Measurements from ENCODE around the gene CSF1R. TPM values are rescaled to one million over a fixed set of nuclear protein-coding genes. Genes with fewer than 3 reads are reported as not detected.
"Not testable (repeated sequence)": the region's sequence is repeated elsewhere in the genome, so short reads cannot be mapped to it uniquely, and the experiment has no call there.

CSF1R gene
- total RNA-seq, 4 donors from 2014 or later, result 7.5 to 17.0 (median 9.8) TPM

- ATAC-seq, result peak in 1 of 2 donors; percentile 19
- in situ Hi-C loops (cut with MboI; ENCODE audit: low sequenced_read_pairs in 4 of 4), result loop anchor here in 1 of 4 donors (25.0 kb wide), 1 partner anchor 178 kb away; no protein-coding TSS in a partner anchor
- H3K4me3 ChIP-seq, result no peak overlapping the region
Measured at GRCh38 chr5:150034662-150035061, 51.7 kb downstream of the CSF1R start.

GRCh38 chr5:150033334-150033733 is 53.0 kb downstream of the CSF1R start:
- H3K4me1 ChIP-seq, result peaks cover 20 to 27% of the 10 kb centered on the region in 2 donors
- in situ Hi-C loops (cut with MboI; ENCODE audit: low sequenced_read_pairs in 4 of 4) (loop anchor here in 1 of 4 donors (25.0 kb wide), 1 partner anchor 179 kb away; no protein-coding TSS in a partner anchor), intact Hi-C loops (cut with DNase I; ENCODE audit: low total_unique reads) (no loop called here)
- H3K27ac ChIP-seq, result no peak overlapping the region
- no peak for ATAC-seq
- H3K4me3 ChIP-seq, result no peak overlapping the region
- peaks cover 0 to 74% of the 10 kb centered on the region in 2 donors for H3K36me3 ChIP-seq
- no peak for TF ChIP-seq POLR2A (IDR thresholded peaks at IDR 0.05)
- no peaks in the 10 kb centered on the region for H3K9me3 ChIP-seq
- no peaks in the 10 kb centered on the region for H3K27me3 ChIP-seq
- DNase-seq, result no peak

More at GRCh38 chr5:150034662-150035061, 51.7 kb downstream of the CSF1R start:
- no peaks in the 10 kb centered on the region for H3K9me3 ChIP-seq
- no peaks in the 10 kb centered on the region for H3K27me3 ChIP-seq
- no peak for DNase-seq
- intact Hi-C loops (cut with DNase I; ENCODE audit: low total_unique reads), result no loop called here
- H3K27ac ChIP-seq, result no peak overlapping the region
- peaks cover 0 to 72% of the 10 kb centered on the region in 2 donors for H3K36me3 ChIP-seq
- no peak for TF ChIP-seq POLR2A (IDR thresholded peaks at IDR 0.05)
- TF ChIP-seq, protein P1, sequence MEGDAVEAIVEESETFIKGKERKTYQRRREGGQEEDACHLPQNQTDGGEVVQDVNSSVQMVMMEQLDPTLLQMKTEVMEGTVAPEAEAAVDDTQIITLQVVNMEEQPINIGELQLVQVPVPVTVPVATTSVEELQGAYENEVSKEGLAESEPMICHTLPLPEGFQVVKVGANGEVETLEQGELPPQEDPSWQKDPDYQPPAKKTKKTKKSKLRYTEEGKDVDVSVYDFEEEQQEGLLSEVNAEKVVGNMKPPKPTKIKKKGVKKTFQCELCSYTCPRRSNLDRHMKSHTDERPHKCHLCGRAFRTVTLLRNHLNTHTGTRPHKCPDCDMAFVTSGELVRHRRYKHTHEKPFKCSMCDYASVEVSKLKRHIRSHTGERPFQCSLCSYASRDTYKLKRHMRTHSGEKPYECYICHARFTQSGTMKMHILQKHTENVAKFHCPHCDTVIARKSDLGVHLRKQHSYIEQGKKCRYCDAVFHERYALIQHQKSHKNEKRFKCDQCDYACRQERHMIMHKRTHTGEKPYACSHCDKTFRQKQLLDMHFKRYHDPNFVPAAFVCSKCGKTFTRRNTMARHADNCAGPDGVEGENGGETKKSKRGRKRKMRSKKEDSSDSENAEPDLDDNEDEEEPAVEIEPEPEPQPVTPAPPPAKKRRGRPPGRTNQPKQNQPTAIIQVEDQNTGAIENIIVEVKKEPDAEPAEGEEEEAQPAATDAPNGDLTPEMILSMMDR (IDR thresholded peaks at IDR 0.05 in 4 of 5, conservative IDR thresholded peaks at IDR 0.05 in 1 of 5), result no peak
- peaks cover 20 to 27% of the 10 kb centered on the region in 2 donors for H3K4me1 ChIP-seq

DNA sequence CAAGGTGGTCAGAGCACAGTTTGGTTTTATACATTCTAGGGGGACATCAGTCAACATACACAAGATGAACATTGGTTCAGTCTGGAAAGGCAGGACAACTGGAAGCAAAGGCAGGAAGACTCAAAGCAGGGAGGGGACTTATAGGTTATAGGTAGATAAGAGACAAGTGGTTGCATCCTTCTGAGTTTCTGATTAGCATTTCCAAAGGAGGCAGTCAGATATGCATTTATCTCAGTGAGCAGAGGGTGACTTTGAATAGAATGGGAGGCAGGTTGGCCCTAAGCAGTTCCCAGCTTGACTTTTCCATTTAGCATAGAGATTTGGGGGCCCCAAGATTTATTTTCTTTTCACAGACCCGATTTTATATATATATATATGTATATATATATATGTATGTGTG is 58.3 kb downstream of the CSF1R start:
- in situ Hi-C loops (cut with MboI; ENCODE audit: low sequenced_read_pairs in 4 of 4), result loop anchor here in 1 of 4 donors (25.0 kb wide), 1 partner anchor 184 kb away; no protein-coding TSS in a partner anchor
- H3K9me3 ChIP-seq; H3K27ac ChIP-seq; DNase-seq; intact Hi-C loops (cut with DNase I; ENCODE audit: low total_unique reads); ATAC-seq; H3K27me3 ChIP-seq; H3K4me3 ChIP-seq: not testable (repeated sequence)
- Histone ChIP-seq H3K4me1 (peaks cover 32% of the 10 kb centered on the region in 2 donors), H3K36me3 (peaks cover 0 to 79% of the 10 kb centered on the region in 2 donors)

DNA sequence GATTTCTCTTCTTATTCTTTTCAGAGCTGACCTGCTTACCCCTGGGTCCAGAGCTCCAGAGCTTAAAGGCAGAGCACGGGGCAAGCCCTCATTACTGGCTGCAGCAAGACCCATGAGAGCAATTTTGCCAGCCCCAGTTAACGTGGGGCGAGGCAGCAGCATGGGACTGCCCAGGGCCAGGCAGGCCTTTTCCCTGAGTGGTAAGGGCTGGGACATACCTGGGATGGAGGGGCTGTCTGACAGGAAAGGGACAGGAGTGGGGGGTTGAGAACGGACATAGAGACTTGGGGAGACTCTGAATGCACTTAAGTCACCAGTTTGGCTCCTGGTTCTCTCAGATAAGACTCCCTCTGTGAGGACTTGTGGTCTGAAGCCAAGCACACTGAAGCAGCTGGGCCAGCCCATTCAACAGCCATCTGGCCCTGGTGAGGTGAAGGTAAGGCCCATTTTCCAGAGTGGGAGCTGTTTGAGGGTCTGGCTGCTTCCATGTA is 59.6 kb downstream of the CSF1R start:
- H3K27me3 ChIP-seq, result no peaks in the 10 kb centered on the region
- H3K9me3 ChIP-seq, result no peaks in the 10 kb centered on the region
- H3K27ac ChIP-seq, result no peak overlapping the region
- intact Hi-C loops (cut with DNase I; ENCODE audit: low total_unique reads) (no loop called here), in situ Hi-C loops (cut with MboI; ENCODE audit: low sequenced_read_pairs in 4 of 4) (loop anchor here in 1 of 4 donors (25.0 kb wide), 1 partner anchor 186 kb away; no protein-coding TSS in a partner anchor)
- DNase-seq, result no peak
- H3K36me3 ChIP-seq, result peaks cover 0 to 65% of the 10 kb centered on the region in 2 donors
- no peak for TF ChIP-seq POLR2A (IDR thresholded peaks at IDR 0.05)
- TF ChIP-seq, protein P1 (IDR thresholded peaks at IDR 0.05 in 4 of 5, conservative IDR thresholded peaks at IDR 0.05 in 1 of 5), result no peak
- no peak for ATAC-seq
- H3K4me1 ChIP-seq, result peaks cover 39 to 41% of the 10 kb centered on the region in 2 donors
- no peak overlapping the region for H3K4me3 ChIP-seq

- no peak for DNase-seq
- intact Hi-C loops (cut with DNase I; ENCODE audit: low total_unique reads) (loop anchor here (2.0 to 5.0 kb wide), 2 partner anchors 108 to 194 kb away; no protein-coding TSS in a partner anchor), in situ Hi-C loops (cut with MboI; ENCODE audit: low sequenced_read_pairs in 4 of 4) (no loop called here)
- ATAC-seq, result peak; percentile 51 to 76
- H3K27me3 ChIP-seq, result no peaks in the 10 kb centered on the region
- H3K9me3 ChIP-seq, result no peaks in the 10 kb centered on the region
- no peak overlapping the region for H3K4me3 ChIP-seq
- peaks cover 31 to 48% of the 10 kb centered on the region in 2 donors for H3K4me1 ChIP-seq
- no peak for TF ChIP-seq POLR2A (IDR thresholded peaks at IDR 0.05)
- TF ChIP-seq, protein P1 (IDR thresholded peaks at IDR 0.05 in 4 of 5, conservative IDR thresholded peaks at IDR 0.05 in 1 of 5), result peak in 3 of 5 experiments; percentile 11 to 23 (median 16)
- peak overlapping the region; percentile 77 to 82 (median 80) for H3K27ac ChIP-seq
- H3K36me3 ChIP-seq, result peaks cover 0 to 60% of the 10 kb centered on the region in 2 donors
Measured at GRCh38 chr5:150024346-150024984, 61.9 kb downstream of the CSF1R start.
